Activated naive CD8-positive, alpha-beta T cell treated with anti-CD3 and anti-CD28 coated beads for 36 hours (primary cell): ENCODE data around the gene GRIN2A. TPM values are rescaled to one million over a fixed set of nuclear protein-coding genes. Genes with fewer than 3 reads are reported as not detected.
A peak's percentile ranks its signal among the peaks of the same experiment; 100 is the strongest.

Experiments
- DNase-seq: peaks from one replicate; pipeline ENCODE4 v3.0.0; 2021
- H3K27ac Mint-ChIP-seq: one replicate; pipeline ENCODE4 v1.8.0; 2022; ENCODE audit warnings: mild to moderate bottlenecking, moderate library complexity, mixed read lengths
- H3K27me3 Mint-ChIP-seq: one replicate; pipeline ENCODE4 v1.8.0; 2022; ENCODE audit warnings: mild to moderate bottlenecking, mixed read lengths
- H3K36me3 Mint-ChIP-seq: one replicate; pipeline ENCODE4 v1.8.0; 2021; ENCODE audit warnings: mild to moderate bottlenecking, mixed read lengths
- H3K4me1 Mint-ChIP-seq: one replicate; pipeline ENCODE4 v1.8.0; 2021; ENCODE audit warnings: mixed read lengths
- H3K4me3 Mint-ChIP-seq: one replicate; pipeline ENCODE4 v1.8.0; 2022; ENCODE audit warnings: mild to moderate bottlenecking, moderate library complexity, mixed read lengths
- H3K9me3 Mint-ChIP-seq: one replicate; pipeline ENCODE4 v1.8.0; 2022; ENCODE audit warnings: mixed read lengths
- total RNA-seq, 2 experiments: library from RNA; stranded (reverse); gene quantifications; one replicate each; pipeline ENCODE4 v1.2.3, GENCODE V29; 2021

Gene GRIN2A
- total RNA-seq, 2 experiments from 2014 or later = not detected

- no peak for DNase-seq
- no peaks in the 10 kb centered on the region for H3K9me3 Mint-ChIP-seq
- no peak overlapping the region for H3K4me3 Mint-ChIP-seq
- H3K27ac Mint-ChIP-seq = no peak overlapping the region
- H3K4me1 Mint-ChIP-seq = no peaks in the 10 kb centered on the region
- no peaks in the 10 kb centered on the region for H3K36me3 Mint-ChIP-seq
- peaks cover 15% of the 10 kb centered on the region for H3K27me3 Mint-ChIP-seq
Observed at GRCh38 chr16:9827062-9827752, 355.0 kb downstream of the GRIN2A start.

GRCh38 chr16:9826656-9827055, 355.6 kb downstream of the GRIN2A start:
- peaks cover 15% of the 10 kb centered on the region for H3K27me3 Mint-ChIP-seq
- H3K4me1 Mint-ChIP-seq = no peaks in the 10 kb centered on the region
- H3K36me3 Mint-ChIP-seq = no peaks in the 10 kb centered on the region
- DNase-seq = no peak
- no peak overlapping the region for H3K27ac Mint-ChIP-seq
- no peaks in the 10 kb centered on the region for H3K9me3 Mint-ChIP-seq
- no peak overlapping the region for H3K4me3 Mint-ChIP-seq

GRCh38 chr16:9824200-9825068, 357.8 kb downstream of the GRIN2A start:
- Mint-ChIP-seq H3K27ac (no peak overlapping the region), H3K9me3 (no peaks in the 10 kb centered on the region), H3K27me3 (peaks cover 15% of the 10 kb centered on the region), H3K36me3 (no peaks in the 10 kb centered on the region), H3K4me1 (no peaks in the 10 kb centered on the region), H3K4me3 (no peak overlapping the region)
- no peak for DNase-seq

GRCh38 chr16:9823510-9823909, 358.7 kb downstream of the GRIN2A start:
- peaks cover 15% of the 10 kb centered on the region for H3K27me3 Mint-ChIP-seq
- DNase-seq = no peak
- no peaks in the 10 kb centered on the region for H3K9me3 Mint-ChIP-seq
- H3K4me1 Mint-ChIP-seq = no peaks in the 10 kb centered on the region
- no peaks in the 10 kb centered on the region for H3K36me3 Mint-ChIP-seq
- H3K4me3 Mint-ChIP-seq = no peak overlapping the region
- H3K27ac Mint-ChIP-seq = no peak overlapping the region

GRCh38 chr16:9821970-9822369, 360.3 kb downstream of the GRIN2A start:
- no peaks in the 10 kb centered on the region for H3K9me3 Mint-ChIP-seq
- no peaks in the 10 kb centered on the region for H3K36me3 Mint-ChIP-seq
- no peaks in the 10 kb centered on the region for H3K4me1 Mint-ChIP-seq
- H3K4me3 Mint-ChIP-seq = no peak overlapping the region
- no peak overlapping the region for H3K27ac Mint-ChIP-seq
- peaks cover 11% of the 10 kb centered on the region for H3K27me3 Mint-ChIP-seq
- no peak for DNase-seq

GRCh38 chr16:9821331-9821730, 360.9 kb downstream of the GRIN2A start:
- Mint-ChIP-seq H3K9me3 (no peaks in the 10 kb centered on the region), H3K4me1 (no peaks in the 10 kb centered on the region), H3K27ac (peak overlapping the region; percentile 7), H3K4me3 (no peak overlapping the region), H3K27me3 (peaks cover 11% of the 10 kb centered on the region), H3K36me3 (no peaks in the 10 kb centered on the region)
- no peak for DNase-seq

GRCh38 chr16:9820476-9821246, 361.6 kb downstream of the GRIN2A start:
- Mint-ChIP-seq H3K9me3 (no peaks in the 10 kb centered on the region), H3K27ac (no peak overlapping the region), H3K4me1 (no peaks in the 10 kb centered on the region), H3K4me3 (no peak overlapping the region), H3K27me3 (peaks cover 11% of the 10 kb centered on the region), H3K36me3 (no peaks in the 10 kb centered on the region)
- no peak for DNase-seq

GRCh38 chr16:9818702-9819101, 363.5 kb downstream of the GRIN2A start:
- no peak for DNase-seq
- Mint-ChIP-seq H3K4me3 (no peak overlapping the region), H3K36me3 (no peaks in the 10 kb centered on the region), H3K9me3 (no peaks in the 10 kb centered on the region), H3K4me1 (no peaks in the 10 kb centered on the region), H3K27ac (no peak overlapping the region), H3K27me3 (peaks cover 4% of the 10 kb centered on the region)

- Mint-ChIP-seq H3K4me3 (no peak overlapping the region), H3K27me3 (peaks cover under 1% of the 10 kb centered on the region), H3K27ac (no peak overlapping the region), H3K36me3 (no peaks in the 10 kb centered on the region), H3K9me3 (no peaks in the 10 kb centered on the region), H3K4me1 (no peaks in the 10 kb centered on the region)
- DNase-seq = no peak
Observed at GRCh38 chr16:9817586-9817985, 364.6 kb downstream of the GRIN2A start.

- Mint-ChIP-seq H3K4me1 (no peaks in the 10 kb centered on the region), H3K27me3 (no peaks in the 10 kb centered on the region), H3K36me3 (no peaks in the 10 kb centered on the region), H3K4me3 (no peak overlapping the region), H3K9me3 (no peaks in the 10 kb centered on the region), H3K27ac (no peak overlapping the region)
- no peak for DNase-seq
Observed at GRCh38 chr16:9816644-9817043, 365.6 kb downstream of the GRIN2A start.

GRCh38 chr16:9813665-9814064, 368.6 kb downstream of the GRIN2A start:
- Mint-ChIP-seq H3K27ac (no peak overlapping the region), H3K36me3 (no peaks in the 10 kb centered on the region), H3K4me3 (no peak overlapping the region), H3K9me3 (no peaks in the 10 kb centered on the region), H3K27me3 (no peaks in the 10 kb centered on the region), H3K4me1 (no peaks in the 10 kb centered on the region)
- no peak for DNase-seq

GRCh38 chr16:9808210-9808609, 374.0 kb downstream of the GRIN2A start:
- no peak for DNase-seq

GRCh38 chr16:9807302-9807701, 374.9 kb downstream of the GRIN2A start:
- Mint-ChIP-seq H3K36me3 (no peaks in the 10 kb centered on the region), H3K27ac (no peak overlapping the region), H3K27me3 (no peaks in the 10 kb centered on the region), H3K4me1 (no peaks in the 10 kb centered on the region), H3K9me3 (peaks cover 7% of the 10 kb centered on the region), H3K4me3 (no peak overlapping the region)
- DNase-seq = no peak

More at GRCh38 chr16:9808210-9808609, 374.0 kb downstream of the GRIN2A start:
- Mint-ChIP-seq H3K27ac (no peak overlapping the region), H3K9me3 (peaks cover 7% of the 10 kb centered on the region), H3K4me3 (no peak overlapping the region), H3K36me3 (no peaks in the 10 kb centered on the region), H3K4me1 (no peaks in the 10 kb centered on the region), H3K27me3 (no peaks in the 10 kb centered on the region)

- no peaks in the 10 kb centered on the region for H3K36me3 Mint-ChIP-seq
- H3K27ac Mint-ChIP-seq = no peak overlapping the region
- H3K27me3 Mint-ChIP-seq = no peaks in the 10 kb centered on the region
- no peaks in the 10 kb centered on the region for H3K4me1 Mint-ChIP-seq
- peaks cover 7% of the 10 kb centered on the region for H3K9me3 Mint-ChIP-seq
- no peak overlapping the region for H3K4me3 Mint-ChIP-seq
- no peak for DNase-seq
Observed at GRCh38 chr16:9805109-9805508, 377.1 kb downstream of the GRIN2A start.

- no peaks in the 10 kb centered on the region for H3K4me1 Mint-ChIP-seq
- no peak for DNase-seq
Observed at GRCh38 chr16:9802160-9802559, 380.1 kb downstream of the GRIN2A start.

More at GRCh38 chr16:9802160-9802559, 380.1 kb downstream of the GRIN2A start:
- Mint-ChIP-seq H3K36me3 (no peaks in the 10 kb centered on the region), H3K27ac (no peak overlapping the region), H3K4me3 (no peak overlapping the region), H3K9me3 (peaks cover 7% of the 10 kb centered on the region), H3K27me3 (peaks cover 4% of the 10 kb centered on the region)
